ENCODE data around the gene RAB6A.
A peak's percentile ranks its signal among the peaks of the same experiment; 100 is the strongest.

DNA sequence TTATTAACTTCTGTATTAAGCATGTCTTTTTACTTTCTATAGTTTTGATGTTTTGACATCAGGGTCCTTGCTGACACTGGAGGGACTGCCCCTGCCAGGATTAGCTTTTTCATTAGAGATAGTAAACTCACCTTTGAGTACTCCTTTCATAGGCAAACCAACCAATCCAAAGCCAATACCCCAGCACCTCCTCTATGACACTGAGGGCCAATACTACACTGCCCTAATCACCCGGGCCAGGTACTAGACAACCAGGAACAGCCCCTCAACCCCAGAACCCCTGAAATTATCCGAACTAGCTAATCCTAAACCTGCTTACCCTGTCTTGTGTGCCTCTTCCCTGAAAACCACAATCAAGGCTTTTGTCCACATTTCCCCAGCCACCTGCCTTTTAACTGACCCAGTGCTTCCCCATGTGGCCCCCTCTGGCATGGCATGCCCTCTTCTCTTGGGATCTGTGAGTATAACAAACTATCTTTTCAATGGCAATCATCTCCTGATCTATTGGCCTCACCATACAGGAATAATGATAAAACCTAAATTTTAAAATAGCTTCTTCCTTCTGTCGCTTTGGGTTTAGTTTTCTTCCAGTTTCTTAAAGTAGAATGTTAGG, 31.2 kb downstream of the RAB6A start:
- TF ChIP-seq, protein P1, sequence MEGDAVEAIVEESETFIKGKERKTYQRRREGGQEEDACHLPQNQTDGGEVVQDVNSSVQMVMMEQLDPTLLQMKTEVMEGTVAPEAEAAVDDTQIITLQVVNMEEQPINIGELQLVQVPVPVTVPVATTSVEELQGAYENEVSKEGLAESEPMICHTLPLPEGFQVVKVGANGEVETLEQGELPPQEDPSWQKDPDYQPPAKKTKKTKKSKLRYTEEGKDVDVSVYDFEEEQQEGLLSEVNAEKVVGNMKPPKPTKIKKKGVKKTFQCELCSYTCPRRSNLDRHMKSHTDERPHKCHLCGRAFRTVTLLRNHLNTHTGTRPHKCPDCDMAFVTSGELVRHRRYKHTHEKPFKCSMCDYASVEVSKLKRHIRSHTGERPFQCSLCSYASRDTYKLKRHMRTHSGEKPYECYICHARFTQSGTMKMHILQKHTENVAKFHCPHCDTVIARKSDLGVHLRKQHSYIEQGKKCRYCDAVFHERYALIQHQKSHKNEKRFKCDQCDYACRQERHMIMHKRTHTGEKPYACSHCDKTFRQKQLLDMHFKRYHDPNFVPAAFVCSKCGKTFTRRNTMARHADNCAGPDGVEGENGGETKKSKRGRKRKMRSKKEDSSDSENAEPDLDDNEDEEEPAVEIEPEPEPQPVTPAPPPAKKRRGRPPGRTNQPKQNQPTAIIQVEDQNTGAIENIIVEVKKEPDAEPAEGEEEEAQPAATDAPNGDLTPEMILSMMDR (IDR thresholded peaks at IDR 0.05 in 2 of 3, conservative IDR thresholded peaks at IDR 0.05 in 1 of 3; ENCODE audit: borderline replicate concordance in 1 of 3, insufficient read depth in 1 of 3, low read depth in 2 of 3, low read length in 2 of 3) = peak in 2 of 3 experiments; percentile 67 to 76; a peak in 4 of 6 replicates
- TF ChIP-seq POLR2A (IDR thresholded peaks at IDR 0.05; ENCODE audit: borderline replicate concordance, extremely low read depth, insufficient read depth, insufficient read length) = no peak
